Testis (tissue), 2 donors: Measurements from ENCODE around the gene RNF141.

Source experiments
- POLR2A ChIP-seq: fragments of 450-650 bp; IDR thresholded peaks from one replicate; pipeline ENCODE4 v1.6.1; 2017; ENCODE audit warnings: antibody characterized with exemption, mild to moderate bottlenecking, moderate library complexity
- TF ChIP-seq, protein P1 (sequence below), 3 experiments: fragments of 450-650 bp in 2 of 3; fragments of 200-600 bp in 1 of 3; sonication (generic) in 1 of 3; IDR thresholded peaks; one replicate each; pipeline ENCODE4 v1.5.1; 2016 to 2019; ENCODE audit warnings: antibody characterized with exemption in 3 of 3, mild to moderate bottlenecking in 2 of 3, moderate library complexity in 1 of 3

DNA sequence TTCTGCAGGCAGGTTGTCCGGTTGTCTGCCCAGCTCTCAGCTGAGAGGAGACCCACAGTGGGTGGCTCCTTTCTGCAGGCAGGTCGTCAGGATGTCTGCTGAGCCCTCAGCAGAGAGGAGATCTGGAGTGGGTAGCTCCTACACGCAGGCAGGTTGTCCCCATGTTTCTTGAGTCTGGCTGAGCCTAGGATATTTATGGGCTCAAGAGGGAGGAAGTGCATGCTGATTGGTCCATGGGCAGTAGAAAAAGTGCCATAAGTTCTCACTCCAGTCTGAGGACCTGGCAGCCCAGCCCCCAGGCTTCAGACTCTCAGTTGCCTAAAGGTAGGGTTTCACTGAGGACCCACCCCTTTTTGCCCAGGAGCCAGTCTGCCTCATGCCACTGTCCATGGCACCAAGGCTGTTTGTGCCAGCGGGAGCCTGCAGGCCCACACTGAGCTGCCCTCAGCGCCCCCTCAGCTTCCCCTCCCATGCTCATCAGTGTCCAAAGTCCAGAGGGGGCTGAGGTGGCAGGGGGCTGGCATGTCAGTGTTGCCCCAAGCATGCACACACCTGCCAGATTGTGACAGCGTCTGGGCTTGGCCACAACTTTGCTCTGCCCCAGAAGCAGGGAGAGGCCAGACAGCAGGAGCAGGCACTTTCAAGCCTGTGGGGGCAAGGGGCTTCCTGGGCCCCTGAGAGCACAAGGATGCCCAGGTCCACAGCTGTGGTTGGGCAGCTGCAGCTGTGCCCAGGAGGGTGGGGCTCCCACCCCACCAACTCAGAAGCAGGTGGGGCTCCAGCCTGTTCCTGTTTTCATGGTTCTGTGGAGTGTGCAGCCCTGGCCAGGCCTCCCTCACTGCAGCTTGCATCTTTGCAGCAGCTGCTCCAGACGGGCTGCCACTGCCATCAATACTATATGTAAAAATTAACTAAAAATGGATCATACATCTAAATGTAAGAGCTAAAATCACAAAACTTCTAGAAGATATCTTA, 3.8 kb upstream of the RNF141 start:
- TF ChIP-seq, protein P1, sequence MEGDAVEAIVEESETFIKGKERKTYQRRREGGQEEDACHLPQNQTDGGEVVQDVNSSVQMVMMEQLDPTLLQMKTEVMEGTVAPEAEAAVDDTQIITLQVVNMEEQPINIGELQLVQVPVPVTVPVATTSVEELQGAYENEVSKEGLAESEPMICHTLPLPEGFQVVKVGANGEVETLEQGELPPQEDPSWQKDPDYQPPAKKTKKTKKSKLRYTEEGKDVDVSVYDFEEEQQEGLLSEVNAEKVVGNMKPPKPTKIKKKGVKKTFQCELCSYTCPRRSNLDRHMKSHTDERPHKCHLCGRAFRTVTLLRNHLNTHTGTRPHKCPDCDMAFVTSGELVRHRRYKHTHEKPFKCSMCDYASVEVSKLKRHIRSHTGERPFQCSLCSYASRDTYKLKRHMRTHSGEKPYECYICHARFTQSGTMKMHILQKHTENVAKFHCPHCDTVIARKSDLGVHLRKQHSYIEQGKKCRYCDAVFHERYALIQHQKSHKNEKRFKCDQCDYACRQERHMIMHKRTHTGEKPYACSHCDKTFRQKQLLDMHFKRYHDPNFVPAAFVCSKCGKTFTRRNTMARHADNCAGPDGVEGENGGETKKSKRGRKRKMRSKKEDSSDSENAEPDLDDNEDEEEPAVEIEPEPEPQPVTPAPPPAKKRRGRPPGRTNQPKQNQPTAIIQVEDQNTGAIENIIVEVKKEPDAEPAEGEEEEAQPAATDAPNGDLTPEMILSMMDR (IDR thresholded peaks at IDR 0.05): no peak
- no peak for TF ChIP-seq POLR2A
